HG03565 (cell line): ENCODE results near the gene FANK1.
A peak's percentile ranks its signal among the peaks of the same experiment; 100 is the strongest.

Source experiments
- ATAC-seq: cut with Tn5 transposase; IDR thresholded peaks from one replicate; pipeline ENCODE4 v1.9.1; 2021; ENCODE audit warnings: mild to moderate bottlenecking, moderate library complexity; ENCODE audit not compliant: unreplicated experiment

The FANK1 gene

DNA sequence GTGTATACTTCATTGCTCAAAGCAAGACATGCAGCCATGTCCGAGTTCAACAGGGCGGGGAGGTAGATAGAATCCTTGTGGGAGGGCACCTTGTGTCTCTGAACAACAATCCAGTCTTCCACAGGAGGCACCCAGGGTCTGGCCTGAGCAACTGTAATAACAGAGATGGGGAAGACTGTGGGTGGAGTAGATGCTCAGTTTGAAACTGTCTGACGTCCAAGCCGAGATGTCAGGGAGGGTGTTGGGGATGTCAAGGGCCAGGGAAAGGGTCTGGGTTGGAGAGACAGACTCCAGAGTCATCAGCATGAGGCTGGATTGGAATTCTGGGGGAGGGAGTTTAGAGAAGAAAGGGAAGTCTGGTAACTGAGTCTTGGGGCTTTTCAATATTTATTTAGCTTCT is 88.0 kb downstream of the FANK1 start:
- no peak for ATAC-seq

DNA sequence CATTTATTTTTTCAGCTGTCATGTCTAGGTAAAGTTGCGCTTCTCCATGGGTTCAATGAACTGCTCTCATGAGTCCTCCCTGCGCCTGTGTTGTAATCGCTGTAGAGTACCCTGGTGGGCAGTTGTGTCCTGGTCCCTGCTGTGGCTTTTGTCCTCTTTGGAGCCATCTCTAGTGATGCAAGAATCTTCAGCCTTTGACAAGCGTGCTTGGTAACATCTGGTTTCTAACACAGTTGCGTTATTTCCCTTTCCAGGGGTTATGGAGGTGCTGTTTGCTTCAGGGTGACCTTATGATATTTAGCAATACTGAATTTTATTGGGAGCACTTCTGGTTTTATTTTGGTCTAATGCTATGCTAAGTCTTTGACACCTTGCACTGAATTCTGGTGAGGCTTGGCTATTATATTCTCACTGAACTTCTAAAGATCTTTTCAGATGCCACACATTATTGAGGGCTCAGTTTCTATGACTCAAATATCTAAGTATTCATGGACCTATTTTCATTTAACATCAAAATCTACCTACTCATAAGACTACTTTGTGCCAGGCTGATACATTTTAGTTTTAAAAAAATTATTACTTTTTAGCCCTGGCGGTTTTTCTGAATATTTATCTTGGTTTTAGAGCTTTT is 88.6 kb downstream of the FANK1 start:
- no peak for ATAC-seq

DNA sequence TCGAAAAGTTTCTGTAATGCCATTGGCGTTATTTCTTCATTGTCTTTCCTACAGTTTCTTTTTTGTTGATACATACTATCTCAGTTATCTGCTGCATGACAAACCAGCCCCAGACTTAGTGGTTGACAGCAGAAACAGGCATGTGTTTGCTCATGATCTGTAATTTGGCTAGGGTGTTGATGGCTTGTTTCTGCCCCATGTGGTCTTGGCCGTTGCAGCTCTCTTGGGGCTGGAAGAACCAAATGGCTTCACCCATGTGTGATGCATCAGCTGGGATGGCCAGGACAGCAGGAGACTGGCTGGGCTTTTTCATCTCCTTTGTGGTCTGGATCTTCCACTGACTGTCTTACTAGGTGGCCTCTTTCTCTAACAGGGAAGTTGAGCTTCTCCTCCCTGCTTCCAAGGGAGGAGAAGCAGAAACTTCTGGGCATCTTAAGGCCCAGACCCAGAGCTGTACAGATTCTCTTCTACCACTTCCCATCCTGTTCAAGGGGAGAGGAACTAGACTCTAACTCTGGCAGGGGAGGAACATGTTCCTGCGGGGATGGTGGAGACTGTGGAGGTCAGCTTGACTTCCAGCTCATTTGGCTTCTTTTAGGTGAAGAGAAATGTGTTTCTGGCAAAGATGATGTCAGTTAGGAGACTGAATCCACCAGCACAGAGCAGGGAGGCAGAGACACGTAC is 89.3 kb downstream of the FANK1 start:
- no peak for ATAC-seq

DNA sequence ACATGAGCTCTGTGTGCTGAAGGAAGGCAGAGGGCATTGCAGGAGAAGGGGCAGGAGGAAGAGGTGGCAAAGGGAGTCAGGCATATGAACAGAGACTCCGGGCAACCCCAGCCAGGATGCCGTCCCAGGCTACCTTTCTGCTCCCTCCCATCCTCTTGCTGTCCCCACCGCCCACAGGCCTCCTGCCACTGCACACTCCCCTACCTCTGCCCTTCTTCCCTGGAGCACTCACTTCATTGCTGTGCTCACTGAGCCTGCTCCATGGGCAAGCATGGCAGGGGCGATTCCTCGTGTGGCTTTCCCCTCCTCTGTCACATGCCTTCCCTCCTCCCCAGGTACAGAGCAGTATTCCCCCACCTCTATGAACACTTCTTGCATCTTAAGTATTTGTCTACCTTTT is 93.4 kb downstream of the FANK1 start:
- no peak for ATAC-seq

DNA sequence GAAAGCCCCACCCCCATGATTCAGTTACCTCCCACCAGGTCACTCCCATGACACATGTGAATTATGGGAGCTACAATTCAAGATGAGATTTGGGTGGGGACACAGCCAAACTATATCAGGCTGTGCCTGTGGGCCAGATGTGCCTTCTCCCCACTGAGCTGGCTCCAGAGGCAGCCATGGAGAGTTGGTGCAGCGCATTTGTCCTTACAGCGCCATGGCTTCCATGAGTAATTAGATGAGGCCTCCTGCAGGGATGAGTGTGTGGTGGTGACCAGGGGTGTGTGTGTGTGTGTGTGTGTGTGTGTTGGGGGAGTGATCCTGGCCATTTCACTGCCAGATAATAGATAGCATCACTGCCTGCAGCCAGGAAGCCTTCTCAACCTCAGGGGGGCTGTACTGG is 94.6 kb downstream of the FANK1 start:
- ATAC-seq, result no peak

DNA sequence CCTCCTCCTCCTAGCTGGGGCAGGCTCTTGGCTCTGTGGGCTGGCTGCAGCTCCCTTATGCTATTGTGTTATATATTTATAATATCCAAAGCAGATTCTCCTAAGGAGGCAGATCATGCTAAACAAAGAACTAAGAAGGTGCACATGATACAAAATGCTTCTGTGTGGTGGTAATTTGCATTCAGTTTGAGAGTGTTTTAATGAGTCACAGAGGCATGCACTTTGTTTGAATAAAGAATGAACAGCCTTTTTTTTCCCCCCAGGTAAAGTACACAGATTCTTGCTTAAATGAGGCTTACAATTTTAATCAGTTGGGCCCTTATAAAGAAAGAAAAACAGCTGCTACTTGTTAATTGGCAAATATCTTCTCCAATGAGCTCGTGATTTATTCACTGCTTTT is 95.0 kb downstream of the FANK1 start:
- ATAC-seq, result no peak

DNA sequence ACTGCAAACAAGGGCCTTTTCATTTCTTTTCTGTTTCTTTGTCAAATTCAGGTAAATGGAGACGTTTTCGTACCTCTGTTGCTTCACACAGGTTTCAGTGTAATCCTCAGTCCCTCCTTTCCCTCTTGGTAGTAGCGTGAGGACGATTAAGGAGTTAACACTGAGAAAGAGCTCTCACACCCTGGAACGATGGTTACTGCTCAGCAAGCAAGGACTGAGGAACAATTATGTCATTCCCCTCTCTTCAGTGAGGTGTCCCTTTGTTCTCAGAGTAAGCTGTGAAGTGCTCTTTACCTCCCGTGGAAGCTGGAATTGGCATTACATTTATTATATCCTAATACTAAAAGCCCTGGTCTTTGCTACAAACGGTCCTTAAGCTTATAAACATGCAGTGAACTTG is 95.9 kb downstream of the FANK1 start:
- no peak for ATAC-seq

DNA sequence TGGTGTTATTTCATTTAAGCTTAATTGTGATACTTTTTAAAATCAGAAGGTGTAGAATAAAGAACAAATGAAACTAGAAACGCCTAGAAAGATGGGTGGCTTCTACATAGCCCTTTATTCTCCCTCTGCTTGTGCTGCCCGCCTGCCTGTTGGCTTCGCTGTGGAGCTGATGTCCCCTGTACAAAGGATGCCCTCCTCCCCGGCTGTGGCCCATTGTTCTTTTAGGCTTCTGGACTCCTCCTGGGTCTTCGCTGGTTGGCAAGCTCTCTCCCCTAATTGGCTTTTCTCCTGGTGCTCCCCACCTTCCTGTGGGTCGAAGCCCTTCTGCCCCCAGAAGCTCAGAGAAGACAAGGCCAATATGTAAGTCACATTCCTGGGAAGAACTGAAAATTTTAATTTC is 98.2 kb downstream of the FANK1 start:
- ATAC-seq, result no peak

DNA sequence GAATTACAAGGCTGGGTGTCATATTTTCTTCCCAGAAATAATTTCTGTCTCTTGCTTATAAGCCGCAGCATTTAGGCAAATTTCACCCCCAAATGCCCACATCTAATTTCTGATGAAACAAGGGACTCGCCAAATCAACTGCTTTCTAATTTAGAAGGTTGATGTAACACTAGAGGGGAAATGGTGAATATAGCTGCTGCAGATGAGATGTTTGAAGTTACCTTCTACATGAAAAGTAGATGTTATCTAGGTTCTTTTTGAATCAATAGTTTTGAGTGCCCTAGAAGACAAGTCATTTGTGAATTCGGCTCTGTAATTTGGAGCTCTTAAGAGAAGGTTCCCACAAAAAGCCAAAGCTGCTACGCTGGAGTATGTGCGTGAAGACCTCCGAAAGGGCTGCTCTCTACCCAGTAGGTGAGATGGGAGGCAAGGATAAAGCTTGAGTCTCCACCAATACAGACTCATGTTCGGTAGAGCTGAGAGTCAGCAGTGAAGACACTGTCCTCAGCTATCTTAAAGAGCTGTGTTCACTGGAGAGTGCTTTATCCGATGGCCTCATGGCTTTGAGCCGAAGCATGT is 99.5 kb downstream of the FANK1 start:
- no peak for ATAC-seq

DNA sequence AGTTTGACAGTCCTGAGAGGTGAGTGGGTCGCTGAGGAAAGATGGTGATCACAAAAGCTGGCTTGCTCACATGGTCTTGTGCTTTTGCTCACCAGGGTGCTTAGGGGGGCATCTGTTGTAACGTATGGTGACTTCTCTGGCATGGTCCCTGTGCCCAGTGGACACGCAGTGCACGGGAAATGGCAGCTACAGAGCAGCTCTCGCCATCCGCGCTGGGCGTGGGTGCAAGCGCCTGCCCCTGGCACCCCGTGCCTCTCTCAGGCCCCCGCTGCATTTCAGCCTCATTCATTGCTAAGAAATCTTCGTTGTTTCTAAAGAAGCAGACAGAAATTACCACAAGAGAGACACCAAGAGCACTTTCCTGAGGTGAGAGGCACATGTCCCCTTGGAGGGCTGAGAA is 101.2 kb downstream of the FANK1 start:
- no peak for ATAC-seq

DNA sequence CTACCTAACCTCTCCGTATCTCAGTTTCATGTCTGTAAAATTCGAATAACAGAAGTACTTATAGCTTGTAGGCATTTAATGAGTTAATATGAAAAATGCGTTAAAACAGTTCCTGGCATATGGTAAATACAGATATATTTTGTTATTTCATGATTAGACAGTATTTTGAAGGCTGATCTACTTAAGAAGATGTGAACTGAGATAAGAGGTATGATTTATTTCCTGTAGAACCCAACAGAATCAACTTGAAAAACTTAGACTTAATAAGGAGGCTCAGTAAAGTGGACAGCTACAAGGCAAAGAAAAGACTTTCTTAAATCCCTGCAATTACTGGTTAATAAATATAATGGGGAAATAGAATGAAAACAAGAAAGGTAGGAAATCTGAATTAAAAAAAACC is 103.3 kb downstream of the FANK1 start:
- ATAC-seq, result no peak

DNA sequence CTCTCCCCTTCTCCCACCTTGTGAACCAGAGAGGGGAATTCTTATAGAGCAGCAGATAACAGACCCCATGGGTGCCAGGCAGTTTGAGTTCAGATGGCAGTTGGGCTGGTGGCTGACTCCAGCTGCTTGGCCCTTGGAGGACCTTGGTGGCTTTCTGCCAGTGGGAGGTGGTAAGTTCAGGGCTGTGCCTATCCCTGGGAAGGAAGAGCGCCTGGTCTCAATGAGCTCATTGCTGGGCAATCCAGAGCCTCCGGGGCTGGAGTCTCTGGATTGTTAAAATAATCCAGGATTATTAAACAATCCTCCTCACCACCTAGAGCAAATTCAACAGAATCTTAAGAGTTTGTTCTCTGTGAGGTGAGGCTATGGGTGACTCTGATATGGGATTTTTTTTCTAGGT is 105.2 kb downstream of the FANK1 start:
- no peak for ATAC-seq

DNA sequence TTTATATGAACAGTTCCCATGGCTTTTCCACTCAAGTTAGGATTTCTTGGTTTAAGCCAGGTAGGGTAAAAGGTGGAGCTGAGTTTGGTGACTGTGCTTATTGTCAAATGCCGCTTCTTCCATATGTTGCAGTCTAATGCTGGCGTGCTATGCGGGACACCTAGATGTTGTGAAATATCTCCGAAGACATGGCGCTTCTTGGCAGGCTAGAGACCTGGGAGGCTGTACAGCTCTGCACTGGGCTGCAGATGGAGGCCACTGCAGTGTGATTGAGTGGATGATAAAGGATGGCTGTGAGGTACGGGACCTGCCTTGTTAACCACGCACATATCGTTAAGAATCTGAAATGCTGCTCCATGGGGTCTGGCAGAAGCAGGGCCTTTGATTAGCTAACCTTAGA is 108.4 kb downstream of the FANK1 start:
- ATAC-seq, result no peak

DNA sequence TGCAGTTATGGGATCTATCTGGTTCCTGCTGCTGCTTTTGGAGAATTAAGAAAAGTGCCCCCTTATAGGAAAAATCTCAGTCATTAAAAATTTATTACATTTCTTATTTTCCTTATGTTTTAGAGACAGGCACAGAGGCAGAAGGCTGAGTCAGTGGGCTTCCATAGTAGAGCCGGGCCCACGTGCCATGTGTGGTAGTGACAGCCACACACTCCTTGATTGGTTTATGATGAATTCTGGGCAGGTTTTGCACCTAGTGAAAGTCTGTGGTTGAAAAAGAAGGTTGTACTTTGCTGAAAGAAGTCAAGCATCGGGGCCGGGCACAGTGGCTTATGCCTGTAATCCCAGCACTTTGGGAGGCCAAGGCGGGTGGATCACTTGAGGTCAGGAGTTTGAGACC is 109.9 kb downstream of the FANK1 start:
- no peak for ATAC-seq

DNA sequence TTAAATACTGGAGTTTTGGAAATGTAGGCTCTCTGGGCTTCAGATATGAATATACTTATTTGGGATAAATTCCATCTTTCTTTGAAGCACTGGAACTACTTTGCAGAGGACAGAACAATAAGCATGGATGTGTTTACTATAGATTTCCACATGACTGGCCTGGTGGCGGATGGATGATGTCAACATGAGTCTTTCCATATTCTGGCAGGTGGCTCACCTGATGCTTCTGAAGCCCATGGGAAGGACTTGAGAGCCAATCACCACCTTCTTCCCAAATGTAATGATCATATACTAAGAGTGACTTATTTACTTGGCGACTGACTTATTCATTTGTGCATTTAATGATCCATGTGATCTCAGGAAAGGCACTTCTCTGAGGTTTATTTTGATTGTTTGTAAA is 110.5 kb downstream of the FANK1 start:
- ATAC-seq, result no peak

DNA sequence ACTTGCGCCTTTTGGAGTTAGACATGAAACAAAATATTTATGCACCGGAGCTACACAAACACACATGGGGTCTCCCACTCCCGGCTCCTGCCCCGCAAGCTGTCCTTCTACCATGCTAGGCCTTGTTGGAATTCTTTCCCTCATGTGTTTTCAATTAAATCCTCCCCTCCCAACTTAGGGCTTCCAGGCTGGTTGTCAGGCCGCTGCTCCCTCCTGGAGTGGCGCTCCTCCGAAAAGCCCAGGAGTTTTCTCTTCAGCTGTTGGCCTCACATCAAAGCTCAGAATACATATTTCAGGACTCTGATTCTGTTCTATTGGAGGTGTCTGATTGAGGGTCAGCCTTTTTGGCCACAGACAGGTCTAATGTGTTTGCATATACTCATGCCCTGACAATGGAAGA is 113.3 kb downstream of the FANK1 start:
- no peak for ATAC-seq

DNA sequence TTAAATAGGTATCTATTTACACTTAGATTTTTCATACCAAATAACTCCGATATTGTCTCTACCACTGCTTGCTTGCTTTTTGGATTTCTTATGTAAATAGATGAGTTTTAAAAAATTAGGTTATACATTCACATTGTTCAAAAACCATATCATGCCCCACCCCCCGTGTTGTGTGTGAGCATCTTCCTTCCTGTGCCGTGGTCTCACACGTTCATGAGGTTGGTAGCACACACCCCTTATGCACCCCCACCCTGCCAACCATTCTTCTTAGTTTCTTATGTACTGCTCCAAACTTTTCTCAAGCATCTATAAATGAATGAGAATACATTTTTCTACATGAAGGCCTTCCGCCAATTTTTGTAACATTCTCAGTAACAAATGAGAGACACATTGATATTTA is 115.6 kb downstream of the FANK1 start:
- no peak for ATAC-seq

DNA sequence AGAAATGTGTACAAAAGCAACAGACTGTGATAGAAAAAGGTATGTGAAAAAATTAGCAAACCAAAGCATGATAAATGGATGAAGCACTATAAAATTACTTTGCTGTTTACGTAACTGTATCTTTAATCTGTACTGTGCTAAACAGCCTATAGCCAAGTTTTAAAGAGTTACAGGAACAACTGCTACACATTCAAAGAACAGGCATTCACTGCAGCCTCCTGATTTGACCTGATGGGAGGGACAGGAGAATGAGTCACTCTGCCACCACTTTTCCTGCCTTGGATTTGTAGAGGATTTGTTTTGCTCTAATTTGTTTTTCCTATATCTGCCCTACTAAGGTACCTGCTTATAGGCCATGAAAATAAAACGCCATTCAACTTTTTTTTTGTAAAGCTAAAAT is 116.1 kb downstream of the FANK1 start:
- no peak for ATAC-seq

DNA sequence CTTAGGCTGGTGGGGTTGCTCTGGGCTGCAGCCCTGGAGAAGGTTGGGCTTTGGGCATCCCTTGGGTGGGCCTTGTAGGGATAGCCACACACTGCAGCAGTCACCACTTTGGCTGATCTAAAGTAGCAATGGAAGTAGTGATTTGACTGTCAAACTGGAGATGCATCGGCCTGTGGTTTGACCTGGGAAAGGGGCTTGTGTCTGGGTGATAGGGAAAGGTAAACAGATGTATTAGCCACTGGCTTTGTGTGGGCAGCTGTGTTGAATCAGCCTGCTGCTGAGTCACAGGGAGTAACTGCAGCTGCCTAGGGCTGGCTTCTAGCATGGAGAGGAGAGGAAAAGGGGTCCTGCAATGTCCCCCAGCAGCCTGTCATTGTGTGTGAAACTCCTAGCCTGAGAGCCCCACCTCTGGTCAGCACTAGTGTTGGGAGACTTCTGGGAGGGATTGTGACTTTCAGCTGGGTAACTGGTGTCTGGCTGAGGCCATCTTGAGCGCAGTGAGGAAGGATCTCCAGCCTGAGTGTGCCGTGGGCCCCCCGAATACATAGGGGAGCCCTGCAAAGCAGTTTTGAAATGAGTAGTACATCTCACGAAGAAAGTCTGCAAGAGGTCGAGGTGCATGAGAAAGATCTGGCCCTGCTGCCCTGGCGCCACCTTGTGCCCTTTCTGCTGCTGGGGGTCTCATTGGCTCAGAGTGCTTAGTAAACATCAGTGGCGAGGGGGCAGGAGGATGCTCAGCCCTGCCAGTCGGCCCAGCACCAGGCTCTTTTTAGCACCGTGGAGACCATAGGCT is 117.3 kb downstream of the FANK1 start:
- peak; percentile 78 for ATAC-seq

DNA sequence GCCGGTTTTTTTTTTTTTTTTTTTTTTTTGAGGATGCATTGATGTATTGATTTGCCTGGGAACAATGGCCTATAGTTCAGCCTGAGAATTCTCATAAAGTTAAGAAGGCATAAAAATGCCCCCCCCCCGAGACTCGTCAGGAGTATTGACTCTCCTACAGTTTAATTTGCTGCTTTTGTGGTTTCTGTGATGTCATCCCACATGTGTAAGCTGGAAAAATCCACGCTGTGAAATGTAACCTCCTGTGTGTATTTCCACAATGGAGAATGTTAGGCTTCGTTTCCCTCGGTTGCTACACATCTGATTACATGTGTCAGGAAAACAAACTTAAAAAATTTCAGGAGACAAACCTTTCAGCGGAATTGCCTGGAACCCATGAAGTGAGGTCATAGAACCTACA is 117.9 kb downstream of the FANK1 start:
- ATAC-seq, result no peak

DNA sequence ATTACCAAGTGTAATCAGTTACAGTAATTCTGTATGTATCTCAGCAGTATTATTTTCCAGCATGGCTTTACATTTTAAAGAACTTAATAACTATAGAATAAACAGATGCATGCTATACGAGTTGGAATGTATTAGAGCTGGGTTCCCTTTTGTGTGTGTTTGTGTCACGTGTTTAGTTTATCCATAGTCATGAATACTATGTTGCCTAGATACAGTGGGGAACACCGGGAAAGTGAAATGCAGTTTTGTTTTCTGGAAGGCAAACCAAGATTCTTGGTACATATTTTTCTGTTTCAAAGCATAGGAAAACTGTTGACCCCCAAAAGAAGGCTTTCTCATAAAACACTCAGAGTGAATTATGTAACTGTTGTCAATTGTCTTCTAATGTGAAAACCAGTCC is 119.0 kb downstream of the FANK1 start:
- ATAC-seq, result no peak
